Activated T-cell treated with anti-CD3 and anti-CD28 coated beads for 24 hours (primary cell): ENCODE data around the gene ICA1.
A peak's percentile ranks its signal among the peaks of the same experiment; 100 is the strongest.

Experiments
- DNase-seq: peaks from one replicate; pipeline ENCODE4 v3.0.0-alpha.2; 2020; ENCODE audit warnings: low read depth

ICA1 gene

GRCh38 chr7:8227261-8227660, 34.7 kb downstream of the ICA1 start:
- DNase-seq: no peak

- DNase-seq: no peak
These were observed 35.5 kb downstream of the ICA1 start for GRCh38 chr7:8226501-8226900.

GRCh38 chr7:8221567-8221966, 40.4 kb downstream of the ICA1 start:
- no peak for DNase-seq

- no peak for DNase-seq
These were observed 40.9 kb downstream of the ICA1 start for GRCh38 chr7:8221101-8221495.

GRCh38 chr7:8220376-8221100, 41.4 kb downstream of the ICA1 start:
- DNase-seq: no peak

GRCh38 chr7:8217200-8218068, 44.5 kb downstream of the ICA1 start:
- DNase-seq: peak; percentile 12

GRCh38 chr7:8216334-8216690, 45.7 kb downstream of the ICA1 start:
- no peak for DNase-seq

GRCh38 chr7:8215648-8216333, 46.2 kb downstream of the ICA1 start:
- DNase-seq: no peak

GRCh38 chr7:8214244-8214824, 47.6 kb downstream of the ICA1 start:
- no peak for DNase-seq

- DNase-seq: no peak
These were observed 48.6 kb downstream of the ICA1 start for GRCh38 chr7:8213381-8213780.

- DNase-seq: no peak
These were observed 49.3 kb downstream of the ICA1 start for GRCh38 chr7:8212638-8213037.

- no peak for DNase-seq
These were observed 50.3 kb downstream of the ICA1 start for GRCh38 chr7:8211725-8212096.

GRCh38 chr7:8210845-8211724, 50.9 kb downstream of the ICA1 start:
- DNase-seq: no peak

GRCh38 chr7:8209353-8209752, 52.6 kb downstream of the ICA1 start:
- no peak for DNase-seq

- DNase-seq: no peak
These were observed 53.2 kb downstream of the ICA1 start for GRCh38 chr7:8208816-8209215.

GRCh38 chr7:8206956-8207355, 55.0 kb downstream of the ICA1 start:
- DNase-seq: no peak

- no peak for DNase-seq
These were observed 56.4 kb downstream of the ICA1 start for GRCh38 chr7:8205537-8205936.

- no peak for DNase-seq
These were observed 57.0 kb downstream of the ICA1 start for GRCh38 chr7:8205031-8205387.

- DNase-seq: no peak
These were observed 57.5 kb downstream of the ICA1 start for GRCh38 chr7:8204339-8205030.

GRCh38 chr7:8201846-8202441, 60.0 kb downstream of the ICA1 start:
- no peak for DNase-seq

- DNase-seq: no peak
These were observed 61.2 kb downstream of the ICA1 start for GRCh38 chr7:8200717-8201116.
